ENCODE data around the gene MRPL24.
A peak's percentile ranks its signal among the peaks of the same experiment; 100 is the strongest.
"Not testable (repeated sequence)": the region's sequence is repeated elsewhere in the genome, so short reads cannot be mapped to it uniquely, and the experiment has no call there.

Gene MRPL24

DNA sequence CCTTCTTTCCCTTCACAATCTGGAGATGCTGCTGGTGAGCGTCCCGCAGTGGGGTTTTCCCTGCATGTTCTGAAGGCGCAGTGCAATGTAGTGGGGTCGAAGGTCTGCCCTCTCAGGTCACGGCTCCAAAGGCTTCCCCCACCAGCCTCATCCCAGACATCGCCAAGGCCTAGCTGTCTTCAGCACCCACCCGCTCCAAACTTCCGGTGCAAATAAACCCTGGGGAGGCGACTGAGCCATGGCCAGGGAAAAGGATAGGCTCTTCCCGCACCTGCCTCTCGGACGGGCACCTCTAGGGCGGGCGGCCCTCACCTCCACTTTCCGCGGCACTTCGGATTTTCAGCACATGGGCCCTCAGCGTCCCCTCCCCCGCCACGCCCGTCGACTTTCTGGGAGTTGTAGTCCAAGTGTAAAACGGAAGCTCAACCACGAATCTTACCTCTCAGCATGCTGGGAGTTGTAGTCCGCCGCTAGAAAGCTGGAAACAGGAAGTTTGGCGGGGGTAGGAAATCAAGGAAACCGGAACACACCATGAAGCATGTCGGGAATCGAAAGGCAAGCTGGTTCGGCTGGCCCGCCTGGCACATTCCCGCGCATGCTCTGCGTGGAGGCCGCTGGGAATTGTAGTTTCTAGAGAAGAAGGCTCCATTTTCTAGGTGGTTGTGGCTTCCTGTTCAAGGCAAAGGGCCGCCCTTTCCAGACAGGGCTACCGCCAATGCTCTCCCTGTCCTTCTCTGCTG lies at the start of gene MRPL24:
Gene MRPL24 (minus strand): TSS at position 348 of the 740 bp plus-strand sequence. CDS start 2,384 bp downstream, outside the sequence.
- FAIRE-seq (peak; percentile 98), DNase-seq (ENCODE audit: insufficient read length, low spot score) (peak; percentile 86)

DNA sequence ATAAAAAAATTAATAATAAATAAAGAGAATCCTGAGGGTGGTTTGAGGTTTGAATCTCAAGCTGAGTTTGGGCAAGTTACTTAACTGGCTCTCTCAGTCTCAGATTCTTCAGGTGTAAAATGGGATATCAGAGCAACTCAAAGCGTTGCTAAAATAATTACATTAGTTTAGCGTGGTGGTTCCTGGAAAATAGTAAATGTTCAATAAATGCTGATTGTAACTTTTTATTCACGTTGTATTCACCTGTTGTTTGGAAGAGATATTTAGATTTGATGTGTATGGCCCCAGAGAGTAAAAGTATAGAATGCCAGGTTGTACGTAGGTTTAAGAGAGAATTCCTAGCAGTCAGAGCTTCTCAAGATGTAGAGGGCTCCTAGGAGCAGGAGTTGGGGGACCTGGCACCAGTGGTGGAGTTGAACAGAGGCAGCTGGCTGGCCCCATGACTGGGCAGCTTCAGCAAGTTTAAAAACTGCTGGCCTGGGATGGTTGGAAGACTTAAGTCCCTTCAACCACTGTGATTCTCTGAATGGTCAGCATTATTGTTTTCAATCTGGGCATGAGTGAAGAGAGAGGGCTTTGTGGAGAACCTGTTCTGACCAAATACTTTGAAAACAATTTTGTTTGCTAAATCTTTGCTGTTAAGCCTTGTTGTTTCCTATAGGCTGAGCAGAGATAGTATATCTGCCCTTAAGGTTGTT lies 48.9 kb upstream of the MRPL24 start:
- FAIRE-seq (no peak), DNase-seq (ENCODE audit: insufficient read length, low spot score) (no peak)

DNA sequence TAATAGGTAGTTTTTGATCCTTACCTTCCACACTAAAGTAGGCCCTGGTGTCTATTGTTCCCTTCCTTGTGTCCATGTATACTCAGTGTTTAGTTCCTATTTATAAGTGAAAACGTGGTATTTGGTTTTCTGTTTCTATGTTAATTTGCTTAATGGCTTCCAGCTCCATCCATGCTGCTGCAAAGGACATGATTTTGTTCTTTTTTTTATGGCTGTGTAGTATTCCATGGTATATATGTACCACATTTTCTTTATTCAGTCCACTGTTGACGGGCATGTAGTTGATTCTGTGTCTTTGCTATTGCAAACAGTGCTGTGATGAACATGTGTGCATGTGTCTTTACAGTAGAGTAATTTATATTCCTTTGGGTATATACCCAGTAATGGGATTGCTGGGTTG lies 47.2 kb upstream of the MRPL24 start:
- DNase-seq (ENCODE audit: insufficient read length, low spot score) (no peak), FAIRE-seq (no peak)

DNA sequence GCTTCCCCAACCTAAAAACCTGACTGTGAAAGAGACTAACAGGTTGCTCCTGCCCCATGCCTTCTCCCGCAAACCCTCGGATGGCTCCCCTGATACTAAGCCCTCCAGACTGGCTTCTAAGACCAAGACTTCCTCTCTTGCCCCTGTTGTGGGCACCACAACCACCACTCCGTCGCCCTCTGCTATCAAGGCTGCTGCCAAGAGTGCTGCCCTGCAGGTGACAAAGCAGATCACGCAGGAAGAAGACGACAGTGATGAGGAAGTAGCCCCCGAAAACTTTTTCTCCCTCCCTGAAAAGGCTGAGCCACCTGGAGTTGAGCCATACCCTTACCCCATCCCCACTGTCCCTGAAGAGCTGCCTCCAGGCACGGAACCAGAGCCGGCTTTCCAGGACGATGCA lies 45.8 kb upstream of the MRPL24 start:
- no peak for FAIRE-seq
- DNase-seq (ENCODE audit: insufficient read length, low spot score), result no peak

DNA sequence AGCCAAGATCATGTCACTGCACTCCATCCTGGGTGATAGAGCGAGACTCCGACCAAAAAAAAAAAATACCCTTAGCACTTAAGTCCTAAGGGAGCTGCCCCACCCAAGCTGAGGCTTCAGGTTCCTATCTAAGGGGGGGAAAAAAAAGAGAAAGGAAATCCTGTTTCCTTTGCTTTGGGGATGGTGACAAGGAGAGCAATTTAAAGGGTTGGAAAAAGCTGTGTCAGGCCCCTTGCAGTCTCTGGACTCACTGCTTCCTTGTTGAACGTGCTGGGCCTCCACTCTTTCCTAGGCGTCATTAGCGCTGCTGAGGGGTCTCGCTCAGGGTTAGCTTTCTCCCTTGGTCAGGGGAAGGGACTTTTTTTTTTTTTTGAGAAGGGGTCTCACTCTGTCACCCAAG lies 44.6 kb upstream of the MRPL24 start:
- DNase-seq (ENCODE audit: insufficient read length, low spot score), result no peak
- FAIRE-seq, result no peak

DNA sequence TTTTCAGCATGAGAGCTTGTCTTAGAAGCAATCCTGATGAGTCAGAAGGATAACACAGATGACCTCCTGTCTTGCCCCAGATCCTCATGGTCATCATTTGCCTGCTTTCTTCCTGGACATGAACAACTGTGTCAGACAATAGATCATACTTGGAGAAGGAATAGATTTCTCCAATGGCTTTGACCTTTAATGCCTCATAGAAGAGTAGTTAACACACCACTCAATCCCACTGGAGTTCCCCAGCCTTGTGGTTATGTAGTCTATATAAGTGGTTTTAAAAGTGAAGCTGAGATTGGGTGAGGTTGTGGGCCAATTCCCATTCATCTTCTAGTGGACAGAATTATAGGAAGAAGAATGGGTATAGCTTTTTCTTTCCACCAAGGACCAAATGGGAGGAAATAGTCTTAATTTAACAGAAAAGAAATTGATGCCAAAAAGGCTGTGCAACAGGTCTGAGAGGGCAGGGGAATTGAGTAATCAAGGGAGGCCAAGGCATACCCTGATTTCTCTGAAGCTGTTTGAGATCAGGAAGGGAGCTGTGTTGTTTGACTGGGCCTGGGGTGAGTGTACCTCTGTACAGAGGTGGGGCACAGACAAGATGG lies 40.8 kb upstream of the MRPL24 start:
- no peak for FAIRE-seq
- no peak for DNase-seq (ENCODE audit: insufficient read length, low spot score)

DNA sequence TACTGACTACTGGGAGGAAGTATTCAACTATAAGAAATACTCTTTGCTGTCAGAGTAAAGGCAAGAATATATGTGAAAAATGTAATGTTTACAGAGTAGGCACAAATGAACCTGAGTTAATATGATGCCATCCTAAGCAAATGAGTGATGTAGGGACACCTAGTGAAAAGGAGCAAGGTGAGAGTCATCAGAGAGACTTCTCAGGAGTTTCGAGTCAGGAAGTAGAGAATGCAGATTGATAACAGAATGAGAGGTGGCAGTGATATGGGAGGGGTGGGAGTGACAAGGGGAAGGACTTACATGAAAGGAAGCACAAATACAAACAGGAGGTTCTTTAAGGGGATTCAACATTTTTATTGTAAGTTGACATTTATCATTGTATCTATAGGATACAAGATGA lies 36.7 kb upstream of the MRPL24 start:
- no peak for FAIRE-seq
- no peak for DNase-seq (ENCODE audit: insufficient read length, low spot score)

DNA sequence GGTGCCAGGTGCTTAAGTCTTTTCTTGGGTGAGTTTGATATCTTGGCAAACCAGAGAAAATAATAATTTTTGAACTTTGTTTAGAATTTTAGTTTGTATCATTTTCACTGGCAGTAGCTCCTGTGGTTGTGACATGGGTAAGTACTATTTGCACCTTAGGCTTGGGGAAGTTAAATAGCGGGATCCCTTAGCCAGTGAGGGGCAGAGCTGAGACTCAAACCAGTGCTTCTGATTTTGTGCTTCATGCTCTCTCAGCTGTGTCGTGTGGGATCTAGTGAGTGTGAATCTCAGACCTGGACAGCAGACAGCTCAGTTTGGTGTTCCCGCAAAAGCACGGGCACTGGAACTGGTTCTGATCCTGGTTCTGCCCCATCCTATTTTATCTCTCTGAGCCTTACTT lies 36.1 kb upstream of the MRPL24 start:
- DNase-seq (ENCODE audit: insufficient read length, low spot score) (no peak), FAIRE-seq (no peak)

DNA sequence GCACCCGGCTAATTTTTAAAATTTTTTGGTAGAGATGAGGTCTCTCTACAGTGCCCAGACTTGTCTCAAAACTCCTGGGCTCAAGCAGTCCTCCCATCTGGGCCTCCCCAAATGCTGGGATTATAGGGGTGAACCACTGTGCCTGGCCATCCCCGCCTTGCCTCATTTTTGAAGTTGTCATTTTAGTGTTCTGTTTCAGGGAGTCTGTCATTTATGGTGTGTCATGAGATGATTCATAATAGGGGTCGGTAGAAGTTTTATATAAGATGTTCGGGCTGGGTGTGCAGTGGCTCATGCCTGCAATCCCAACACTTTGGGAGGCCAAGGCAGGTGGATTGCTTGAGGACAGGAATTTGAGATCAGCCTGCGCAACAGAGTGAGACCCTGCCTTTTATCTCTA lies 34.9 kb upstream of the MRPL24 start:
- FAIRE-seq, result no peak
- DNase-seq (ENCODE audit: insufficient read length, low spot score), result no peak

DNA sequence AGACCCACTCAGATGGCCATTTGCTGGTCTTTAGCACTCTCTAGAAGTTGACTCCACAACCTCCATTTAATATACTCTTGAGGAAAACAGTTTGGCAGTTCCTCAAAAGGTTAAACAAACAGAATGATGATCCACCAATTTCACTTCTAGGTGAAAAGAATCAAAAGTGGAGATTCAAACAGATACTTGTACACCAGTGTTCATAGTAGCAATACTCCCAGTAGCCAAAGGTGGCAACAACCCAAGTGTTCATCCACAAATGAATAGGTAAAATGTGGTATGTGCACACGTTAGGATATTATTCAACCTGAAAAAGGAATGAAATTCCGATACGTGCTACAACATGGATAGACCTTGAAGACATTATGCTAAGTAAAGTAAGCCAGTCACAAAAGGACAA lies 32.7 kb upstream of the MRPL24 start:
- no peak for FAIRE-seq
- no peak for DNase-seq (ENCODE audit: insufficient read length, low spot score)

DNA sequence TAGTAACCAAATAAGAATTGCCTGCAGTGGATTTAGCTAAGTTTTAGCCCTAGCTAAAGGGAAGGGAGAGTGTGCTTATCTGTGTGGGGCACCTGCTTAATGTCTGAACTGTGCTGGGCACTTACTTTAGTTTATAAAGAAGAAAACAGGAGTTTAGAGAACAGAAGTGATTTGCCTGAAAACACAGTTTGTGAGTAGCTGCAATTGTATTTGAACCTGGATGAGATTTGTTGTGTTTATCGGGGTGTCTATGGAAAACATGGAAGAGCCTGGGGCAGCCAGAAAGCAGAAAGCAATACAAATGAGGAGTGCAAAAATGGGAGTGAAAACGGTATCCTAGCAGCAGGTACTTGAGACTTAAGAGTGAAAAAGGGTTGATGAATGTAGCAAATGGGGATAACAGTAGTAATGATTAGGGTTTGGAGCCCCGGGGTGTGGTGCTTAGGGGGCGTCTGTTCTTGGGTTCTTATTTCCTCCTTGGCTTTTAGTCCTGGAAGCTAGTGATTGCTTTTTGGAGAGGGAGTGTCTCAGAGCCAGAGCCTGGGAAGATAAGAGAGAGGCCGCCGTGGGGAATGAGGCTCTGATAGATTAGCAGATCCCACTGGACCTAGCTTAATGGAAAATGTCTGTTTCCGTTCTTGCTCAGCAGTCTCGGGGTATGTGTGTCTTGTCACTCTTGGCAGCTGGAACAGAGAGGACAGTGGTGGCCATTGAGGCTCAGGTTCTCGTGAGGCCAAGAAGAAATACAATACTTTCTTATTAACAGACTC lies 32.0 kb upstream of the MRPL24 start:
- DNase-seq (ENCODE audit: insufficient read length, low spot score) (no peak), FAIRE-seq (no peak)

DNA sequence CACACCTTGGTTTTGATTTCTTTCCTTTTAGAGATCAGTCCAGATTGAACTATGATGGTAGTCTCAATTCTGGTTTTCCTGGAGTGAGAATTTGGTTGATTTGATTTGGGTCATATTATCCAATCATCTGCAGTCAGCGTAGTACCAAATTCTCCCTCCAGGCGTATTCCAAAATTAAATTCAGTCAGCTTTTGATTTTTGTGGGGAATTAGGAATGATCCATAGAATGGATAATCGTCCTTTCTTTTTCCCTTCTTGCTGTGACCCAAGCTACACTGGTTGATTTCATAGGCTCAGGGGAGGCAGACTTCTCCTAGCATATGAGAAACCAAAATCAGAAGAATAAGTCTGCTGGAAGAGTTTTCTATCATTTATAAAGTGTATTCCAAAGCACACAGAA lies 31.3 kb upstream of the MRPL24 start:
- FAIRE-seq, result no peak

DNA sequence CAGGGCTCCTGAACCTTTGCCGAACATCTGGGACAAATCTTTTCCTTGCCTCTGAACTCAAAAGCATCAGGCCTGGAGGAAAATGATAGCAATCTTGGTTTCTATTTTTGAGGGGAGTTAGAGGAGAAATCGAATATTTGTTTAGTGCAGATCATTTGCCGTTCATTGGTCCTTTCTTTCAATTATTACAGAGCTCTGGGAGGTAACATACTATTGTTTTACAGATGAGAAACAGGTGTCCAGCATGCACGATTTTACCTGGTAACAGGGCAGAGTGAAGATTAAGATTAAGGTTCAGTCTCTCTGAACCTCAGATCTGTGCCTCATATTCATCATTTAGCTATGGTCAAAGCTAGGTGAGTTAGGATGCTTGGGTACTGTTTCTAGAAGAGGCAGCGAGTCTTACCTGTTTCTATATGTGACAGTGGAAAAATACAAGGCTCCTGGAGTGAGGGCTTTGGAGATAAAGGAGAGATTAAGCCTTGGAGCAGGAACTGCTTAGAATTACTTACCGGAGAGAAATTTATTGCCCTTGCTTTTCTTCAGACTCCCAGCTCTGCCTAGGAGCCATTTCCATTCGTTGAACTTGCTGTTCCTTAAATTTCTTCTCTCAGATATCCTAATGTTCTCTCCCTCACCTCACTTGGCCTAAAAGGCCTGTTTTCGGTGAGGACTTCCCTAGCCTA lies 27.9 kb upstream of the MRPL24 start:
- FAIRE-seq, result no peak

More for the DNA sequence above, 31.3 kb upstream of the MRPL24 start:
- no peak for DNase-seq (ENCODE audit: insufficient read length, low spot score)

DNA sequence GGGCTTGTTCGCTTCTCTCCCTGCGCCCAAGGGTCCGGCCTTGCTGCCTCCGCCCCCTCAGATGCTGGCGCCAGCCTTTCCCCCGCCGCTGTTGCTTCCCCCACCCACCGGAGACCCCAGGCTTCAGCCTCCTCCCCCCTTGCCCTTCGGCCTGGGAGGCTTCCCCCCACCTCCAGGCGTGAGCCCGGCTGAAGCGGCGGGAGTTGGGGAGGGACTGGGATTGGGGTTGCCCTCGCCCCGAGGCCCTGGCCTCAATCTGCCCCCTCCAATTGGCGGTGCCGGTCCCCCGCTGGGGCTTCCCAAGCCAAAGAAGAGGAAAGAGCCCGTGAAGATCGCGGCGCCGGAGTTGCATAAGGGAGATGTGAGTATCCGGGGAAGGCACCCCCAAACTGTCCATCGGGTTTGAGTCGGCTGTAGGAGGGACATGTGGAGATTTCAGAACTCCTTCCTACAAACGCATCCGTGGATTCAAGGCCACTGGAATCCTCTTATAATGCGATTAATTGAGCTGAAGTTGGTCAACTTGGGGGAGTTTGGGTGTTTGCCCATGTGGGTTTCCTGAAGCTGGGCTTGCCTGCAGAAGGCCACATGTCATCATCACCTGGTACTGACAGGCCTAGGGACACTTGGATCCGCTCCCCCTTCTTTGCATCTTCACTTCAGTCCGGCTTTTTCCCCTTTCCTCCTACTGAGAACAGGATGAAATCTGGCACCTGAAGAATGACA lies 27.2 kb upstream of the MRPL24 start:
- DNase-seq (ENCODE audit: insufficient read length, low spot score), result no peak
- no peak for FAIRE-seq

More for the DNA sequence above, 27.9 kb upstream of the MRPL24 start:
- DNase-seq (ENCODE audit: insufficient read length, low spot score), result no peak

DNA sequence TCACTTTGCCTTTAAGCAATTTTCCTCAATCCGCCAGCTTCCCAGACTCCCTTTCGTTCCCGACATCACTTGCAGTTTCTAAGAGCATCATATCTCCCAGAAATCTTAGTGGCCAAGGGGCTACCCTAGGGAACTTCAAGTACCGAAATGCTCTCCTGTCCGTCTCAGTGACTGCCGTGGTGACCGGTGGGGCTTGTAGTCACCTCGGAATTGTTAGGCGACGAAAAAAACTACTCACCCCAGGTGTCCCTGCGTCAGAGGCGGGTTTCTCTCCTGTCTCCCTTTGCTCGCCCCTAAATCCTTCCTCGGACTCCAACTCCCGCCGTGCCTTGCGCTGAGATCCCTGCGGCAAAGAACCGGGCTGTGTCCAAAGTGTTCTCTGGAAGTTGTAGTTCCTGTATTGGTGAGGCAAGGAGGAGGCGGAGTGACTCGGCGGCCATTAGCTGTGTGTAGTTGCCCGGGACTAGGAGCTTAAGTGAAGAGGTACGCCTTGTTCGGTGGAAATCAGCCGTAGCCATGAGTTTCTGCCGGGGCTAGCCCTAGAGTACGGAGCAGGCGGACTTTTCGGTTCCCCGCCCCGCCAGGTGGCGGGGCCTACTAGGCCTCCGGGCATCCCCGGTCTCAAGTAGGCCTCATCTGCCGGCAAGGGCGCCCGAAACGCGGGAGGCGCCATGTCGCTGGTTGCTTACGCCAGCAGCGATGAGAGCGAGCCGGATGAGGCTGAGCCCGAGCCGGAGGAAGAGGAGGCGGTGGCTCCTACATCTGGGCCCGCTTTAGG lies 26.4 kb upstream of the MRPL24 start, which contains the start of gene PRCC:
Gene PRCC (plus strand): TSS at position 435 of the 778 bp plus-strand sequence. CDS start 237 bp downstream, at position 672.
- FAIRE-seq (peak; percentile 99), DNase-seq (ENCODE audit: insufficient read length, low spot score) (peak; percentile 84)

DNA sequence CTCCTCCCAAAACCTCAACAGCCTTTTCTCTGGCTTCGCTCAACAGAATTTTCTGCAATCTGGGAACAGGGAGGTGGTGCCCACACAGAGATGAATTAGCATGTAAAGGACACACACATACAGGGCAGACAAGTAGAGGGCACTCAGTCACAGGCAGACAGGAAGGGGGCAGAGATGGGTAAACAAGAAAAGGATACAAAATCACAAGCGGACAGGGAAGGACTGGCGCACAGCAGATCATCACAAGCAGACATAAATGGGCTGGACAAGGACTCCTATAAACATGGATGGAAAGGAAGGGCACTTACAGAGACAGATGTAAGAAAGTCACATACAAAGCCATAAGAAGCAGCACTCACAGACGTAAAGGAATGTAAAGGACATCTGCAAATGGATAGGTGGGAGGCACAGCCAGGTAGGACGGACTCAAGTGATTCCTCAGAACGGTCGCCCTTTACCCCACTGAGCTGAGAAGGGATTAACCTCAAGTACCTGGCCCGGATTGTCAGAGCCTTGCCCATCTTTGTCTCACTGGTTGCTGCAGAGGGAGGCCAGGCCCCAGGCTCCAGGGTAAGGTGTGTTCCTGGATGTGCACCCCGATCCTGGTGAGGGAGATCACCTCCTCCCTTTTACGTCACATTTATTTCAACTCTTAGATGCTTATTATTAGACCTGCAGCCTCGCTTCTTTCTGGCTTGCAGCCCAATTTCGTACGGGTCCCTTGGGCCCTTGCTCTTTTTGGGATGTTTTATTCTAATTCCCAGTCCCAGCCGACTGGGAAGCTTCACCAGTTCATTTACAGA lies 25.6 kb upstream of the MRPL24 start:
- no peak for DNase-seq (ENCODE audit: insufficient read length, low spot score)
- peak; percentile 8 for FAIRE-seq

DNA sequence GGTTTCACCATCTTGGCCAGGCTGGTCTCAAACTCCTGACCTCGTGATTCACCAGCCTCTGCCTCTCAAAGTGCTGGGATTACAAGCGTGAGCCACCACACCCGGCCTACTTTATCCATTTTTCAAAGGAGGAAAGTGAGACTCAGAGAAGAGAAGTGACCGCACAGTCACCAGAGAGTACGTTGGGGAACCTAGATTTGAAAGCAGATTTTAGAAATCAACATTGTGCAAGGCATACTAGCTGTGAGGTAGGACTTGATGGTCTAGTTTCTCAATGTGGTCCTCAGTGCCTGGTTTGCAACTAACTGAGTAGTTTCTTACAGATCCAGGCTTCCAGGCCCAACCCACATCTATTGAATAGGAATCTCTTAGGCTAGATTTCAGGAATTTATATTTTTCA lies 24.8 kb upstream of the MRPL24 start:
- FAIRE-seq, result no peak
- no peak for DNase-seq (ENCODE audit: insufficient read length, low spot score)

DNA sequence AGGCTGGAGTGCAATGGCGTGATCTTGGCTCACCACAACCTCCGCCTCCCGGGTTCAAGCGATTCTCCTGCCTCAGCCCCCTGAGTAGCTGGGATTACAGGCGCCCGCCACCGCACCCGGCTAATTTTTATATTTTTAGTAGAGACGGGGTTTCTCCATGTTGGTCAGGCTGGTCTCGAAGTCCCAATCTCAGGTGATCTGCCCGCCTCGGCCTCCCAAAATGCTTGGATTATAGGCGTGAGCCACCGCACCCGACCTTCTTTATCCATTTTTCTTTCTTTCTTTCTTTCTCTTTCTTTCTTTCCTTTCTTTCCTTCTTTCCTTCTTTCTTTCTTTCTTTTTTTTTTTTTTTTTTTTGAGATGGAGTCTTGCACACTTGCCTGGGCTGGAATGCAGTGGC lies 24.2 kb upstream of the MRPL24 start:
- FAIRE-seq; DNase-seq (ENCODE audit: insufficient read length, low spot score): not testable (repeated sequence)

Measured in GM19239 (cell line).